HepG2 (cell line): ENCODE results near the gene SHOX. TPM values are rescaled to one million over a fixed set of nuclear protein-coding genes. Genes with fewer than 3 reads are reported as not detected.

Experiments used
- ATAC-seq: fragments of 200-7000 bp; cut with Tn5 transposase; 3 replicates; pipeline ENCODE4 v1.9.1; 2020; ENCODE audit warnings: mild to moderate bottlenecking, moderate library complexity
- BruUV-seq: library from RNA; stranded (reverse); fragments of 400-500 nt; replicated peaks from 2 replicates; lab custom pipeline; 2021; lab: Mats Ljungman, UMichigan
- CTCF ChIA-PET: fragments of 300-600 bp; formaldehyde crosslinking; extraction: SDS; loops from one replicate; lab custom pipeline; 2021; ENCODE audit warnings: low total read pairs, inconsistent platforms, low intra/inter-chr PET ratio; lab: Yijun Ruan, JAX
- POLR2A ChIA-PET: fragments of 350-600 bp; sonication (Branson Sonifier 250); formaldehyde crosslinking; loops from one replicate; lab custom pipeline; 2020; ENCODE audit warnings: antibody characterized with exemption, inconsistent platforms; lab: Yijun Ruan, JAX
- DNase-seq: peaks from one replicate; pipeline ENCODE4 v3.0.0-alpha.2; 2015; ENCODE audit warnings: low spot score
- FAIRE-seq: peaks from 3 replicates; lab custom pipeline; 2011; peaks lifted over from hg19 to GRCh38; lab: Jason Lieb, UNC
- H2AFZ ChIP-seq: one replicate; pipeline ENCODE4 v1.6.1; 2011; ENCODE audit warnings: low read length, inconsistent platforms
- H3K27ac ChIP-seq: fragments of 300-600 bp; 3 replicates; pipeline ENCODE4 v1.8.0; 2011; ENCODE audit warnings: mixed run types, mild to moderate bottlenecking, mixed read lengths, low read length, inconsistent platforms; ENCODE audit not compliant: insufficient read depth; ENCODE audit errors: extremely low read length
- H3K27me3 ChIP-seq, 2 experiments: fragments of 200-600 bp in 1 of 2; 2 replicates in 1 of 2; 3 replicates in 1 of 2; pipeline versions ENCODE4 v1.6.0 to v1.8.0; 2011; ENCODE audit warnings: low read length in 2 of 2, mild to moderate bottlenecking in 2 of 2, moderate library complexity in 2 of 2, inconsistent platforms in 1 of 2; ENCODE audit not compliant: insufficient read depth in 2 of 2, control insufficient read depth in 1 of 2
- H3K36me3 ChIP-seq, 2 experiments: fragments of 200-600 bp in 1 of 2; replicated peaks in 1 of 2; 2 replicates in 1 of 2; 3 replicates in 1 of 2; pipeline versions ENCODE4 v1.5.1 to v1.8.0; 2011; ENCODE audit warnings: low read length in 2 of 2, inconsistent platforms in 1 of 2; ENCODE audit not compliant: insufficient read depth in 2 of 2, control insufficient read depth in 1 of 2
- H3K4me1 ChIP-seq: 2 replicates; pipeline ENCODE4 v1.5.1; 2012; ENCODE audit warnings: low read length, inconsistent platforms; ENCODE audit not compliant: insufficient read depth
- H3K4me2 ChIP-seq: 2 replicates; pipeline ENCODE4 v1.6.0; 2011; ENCODE audit warnings: low read depth, low read length, inconsistent platforms
- H3K4me3 ChIP-seq, 3 experiments: fragments of 200-600 bp in 1 of 3; sonication (generic), shearing (Covaris generic) in 1 of 3; replicated peaks in 1 of 3; 2 replicates each; pipeline ENCODE4 v1.5.1; 2011 to 2016; ENCODE audit warnings: low read length in 3 of 3, inconsistent platforms in 2 of 3, low read depth in 2 of 3, mild to moderate bottlenecking in 2 of 3, control low read depth in 1 of 3, mixed read lengths in 1 of 3; ENCODE audit not compliant: insufficient read depth in 1 of 3
- H3K79me2 ChIP-seq: one replicate; pipeline ENCODE4 v1.6.1; 2011; ENCODE audit warnings: low read length, inconsistent platforms; ENCODE audit not compliant: insufficient read depth
- H3K9ac ChIP-seq: 2 replicates; pipeline ENCODE4 v1.6.0; 2011; ENCODE audit warnings: mild to moderate bottlenecking, low read depth, low read length, inconsistent platforms; ENCODE audit not compliant: insufficient read depth
- H3K9me3 ChIP-seq: 2 replicates; pipeline ENCODE4 v1.5.1; 2012; ENCODE audit warnings: mild to moderate bottlenecking, low read length
- H4K20me1 ChIP-seq: 2 replicates; pipeline ENCODE4 v1.6.0; 2011; ENCODE audit warnings: inconsistent platforms, mild to moderate bottlenecking, low read length, moderate library complexity; ENCODE audit not compliant: insufficient read depth
- NCOA5 ChIP-seq: sonication (generic); formaldehyde crosslinking; IDR thresholded peaks from 2 replicates; pipeline ENCODE4 v1.4.0; 2020; ENCODE audit warnings: missing genetic modification reagents
- NPAS2 ChIP-seq: sonication (generic); formaldehyde crosslinking; IDR thresholded peaks from 2 replicates; pipeline ENCODE4 v1.8.0; 2022; ENCODE audit warnings: mild to moderate bottlenecking, missing genetic modification reagents, borderline replicate concordance
- RCOR2 ChIP-seq: IDR thresholded peaks from 2 replicates; pipeline ENCODE4 v1.6.1; 2016; ENCODE audit warnings: missing biosample characterization, missing genetic modification reagents
- TEF ChIP-seq: sonication (generic); formaldehyde crosslinking; IDR thresholded peaks from 2 replicates; pipeline ENCODE4 v1.5.0; 2020; ENCODE audit warnings: missing genetic modification reagents
- TFDP1 ChIP-seq: IDR thresholded peaks from 2 replicates; pipeline ENCODE4 v1.6.1; 2016; ENCODE audit warnings: missing compliant biosample characterization, missing genetic modification reagents, borderline replicate concordance
- ZEB1 ChIP-seq: IDR thresholded peaks from 2 replicates; pipeline ENCODE4 v1.6.1; 2012; ENCODE audit warnings: mild to moderate bottlenecking, low read depth, inconsistent platforms; ENCODE audit not compliant: insufficient replicate concordance
- ZNF646 ChIP-seq: sonication (generic); formaldehyde crosslinking; IDR thresholded peaks from 2 replicates; pipeline ENCODE4 v1.9.0; 2021; ENCODE audit warnings: mild to moderate bottlenecking, missing genetic modification reagents
- WGBS: methylation state at CpG from one replicate; pipeline ENCODE4 v1.1.6; 2017; ENCODE audit warnings: low lambda C conversion rate; 5-methylcytosine and 5-hydroxymethylcytosine counted together
- in situ Hi-C: cut with HindIII; loops from 2 replicates; pipeline ENCODE4 v1.10.0; 2017; ENCODE audit warnings: low pct_unique_long_range_greater_than_20kb; ENCODE audit not compliant: extremely low pct_ligation_motif_present
- intact Hi-C: fragments of 100-400 bp; cut with micrococcal nuclease; formaldehyde crosslinking; loops from one replicate; pipeline ENCODE4 v1.10.0; 2022; ENCODE audit not compliant: unreplicated experiment
- polyA plus RNA-seq, 8 experiments: library from polyadenylated mRNA; depleted of rRNA in 3 of 8; stranded (reverse) in 7 of 8; unstranded in 1 of 8; fragments of >200 nt; fragmentation: Illumina TruSeq in 4 of 8; extraction: Trizol in 4 of 8; gene quantifications; 2 replicates each; pipeline versions ENCODE4 v1.2.1 to v1.2.3, GENCODE V29; 2011 to 2016; ENCODE audit warnings: low read depth in 4 of 8, missing spikeins in 1 of 8, mixed read lengths in 1 of 8; ENCODE audit not compliant: insufficient read depth in 1 of 8
- total RNA-seq, 5 experiments: library from RNA; depleted of rRNA; stranded (reverse); fragments of >200 nt; fragmentation: Illumina TruSeq; extraction: Trizol; gene quantifications; 2 replicates each; pipeline ENCODE4 v1.2.3, GENCODE V29; 2016; ENCODE audit warnings: low read depth in 1 of 5

Gene SHOX
- total and polyA plus RNA-seq, 2 of the 13 experiments (the other 11 are each of a cell fraction or from before 2014, with no cell fraction given), result not detected

- peaks cover 6 to 33% of the 10 kb centered on the region in 2 experiments; a peak in 4 of 5 replicates for H3K27me3 ChIP-seq
- no peak overlapping the region for H3K4me3 ChIP-seq
- H2AFZ ChIP-seq, result no peak overlapping the region
- intact Hi-C loops (no loop called here), in situ Hi-C loops (no loop called here)
- no peaks in the 10 kb centered on the region for H3K36me3 ChIP-seq
- H3K4me2 ChIP-seq, result no peak overlapping the region
- H3K27ac ChIP-seq, result no peak overlapping the region
- ATAC-seq (peak; percentile 62), FAIRE-seq (no peak)
- POLR2A ChIA-PET, result no interaction called here
- H3K79me2 ChIP-seq, result no peaks in the 10 kb centered on the region
- no peak overlapping the region for H3K9ac ChIP-seq
- WGBS, result 1% methylated on average over 11 of the region's 15 CpGs
- no peaks in the 10 kb centered on the region for H4K20me1 ChIP-seq
- BruUV-seq, result no TSS peak
- CTCF ChIA-PET, result no interaction called here
- no peak for TF ChIP-seq TFDP1 (CRISPR knock-in tag)
- no peak for TF ChIP-seq TEF (CRISPR knock-in tag)
- TF ChIP-seq NPAS2, result no peak
- TF ChIP-seq RCOR2, result no peak
- no peak for TF ChIP-seq ZNF646
- no peak for TF ChIP-seq ZEB1
- no peak for TF ChIP-seq NCOA5 (CRISPR knock-in tag)
- TF ChIP-seq, all 625 proteins: peak for 0
- Histone ChIP-seq H3K9me3 (no peaks in the 10 kb centered on the region), H3K4me1 (no peaks in the 10 kb centered on the region)
- DNase-seq, result no peak
Observed at GRCh38 chrX:627510-627981, 3.0 kb upstream of the SHOX start.
